HG02884 (cell line): ENCODE results near the gene YPEL1.
"Not testable (repeated sequence)": the region's sequence is repeated elsewhere in the genome, so short reads cannot be mapped to it uniquely, and the experiment has no call there.

Experiments
- ATAC-seq: cut with Tn5 transposase; IDR thresholded peaks from one replicate; pipeline ENCODE4 v1.9.1; 2021; ENCODE audit warnings: mild to moderate bottlenecking, moderate library complexity; ENCODE audit not compliant: unreplicated experiment

The YPEL1 gene

GRCh38 chr22:21685164-21685513, 50.5 kb downstream of the YPEL1 start:
- ATAC-seq = no peak

GRCh38 chr22:21684492-21685163, 51.0 kb downstream of the YPEL1 start:
- no peak for ATAC-seq

GRCh38 chr22:21683401-21683811, 52.2 kb downstream of the YPEL1 start:
- no peak for ATAC-seq

GRCh38 chr22:21682385-21683175, 53.0 kb downstream of the YPEL1 start:
- no peak for ATAC-seq

- no peak for ATAC-seq
Observed at GRCh38 chr22:21681566-21682370, 53.8 kb downstream of the YPEL1 start.

- no peak for ATAC-seq
Observed at GRCh38 chr22:21680830-21681565, 54.6 kb downstream of the YPEL1 start.

- no peak for ATAC-seq
Observed at GRCh38 chr22:21679383-21679782, 56.2 kb downstream of the YPEL1 start.

GRCh38 chr22:21678842-21679241, 56.8 kb downstream of the YPEL1 start:
- not testable (repeated sequence) for ATAC-seq

- no peak for ATAC-seq
Observed at GRCh38 chr22:21677606-21678443, 57.8 kb downstream of the YPEL1 start.

- ATAC-seq = no peak
Observed at GRCh38 chr22:21674638-21675245, 60.9 kb downstream of the YPEL1 start.

- ATAC-seq = no peak
Observed at GRCh38 chr22:21673534-21674321, 61.9 kb downstream of the YPEL1 start.

- no peak for ATAC-seq
Observed at GRCh38 chr22:21672107-21672629, 63.4 kb downstream of the YPEL1 start.

- no peak for ATAC-seq
Observed at GRCh38 chr22:21669026-21669425, 66.6 kb downstream of the YPEL1 start.

- ATAC-seq = no peak
Observed at GRCh38 chr22:21666786-21667185, 68.8 kb downstream of the YPEL1 start.

GRCh38 chr22:21665047-21665851, 70.3 kb downstream of the YPEL1 start:
- ATAC-seq = no peak

- ATAC-seq = no peak
Observed at GRCh38 chr22:21663738-21664137, 71.9 kb downstream of the YPEL1 start.

- no peak for ATAC-seq
Observed at GRCh38 chr22:21661991-21662390, 73.6 kb downstream of the YPEL1 start.

GRCh38 chr22:21660904-21661303, 74.7 kb downstream of the YPEL1 start:
- ATAC-seq = no peak
